ENCODE results near the gene NKX1-1.

The NKX1-1 gene

DNA sequence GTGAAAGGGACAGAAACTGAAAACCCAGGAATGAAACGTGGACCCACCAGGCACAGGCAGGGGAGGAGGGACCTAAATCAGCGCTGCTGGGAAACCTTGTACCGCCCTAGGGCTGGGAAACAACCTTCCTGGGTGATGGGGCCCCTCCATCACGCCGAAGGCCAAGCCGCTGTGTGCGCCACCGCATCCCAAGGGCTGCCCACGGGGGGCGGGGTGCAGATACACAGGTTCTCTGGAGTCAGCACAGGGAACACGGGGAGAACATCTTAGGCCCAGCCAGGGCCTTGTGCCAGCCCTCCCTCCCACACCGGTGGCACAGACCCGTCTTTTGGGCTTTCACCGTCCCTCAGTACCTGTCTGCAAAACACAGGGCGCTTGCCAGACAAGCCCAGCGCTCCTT is 46.3 kb downstream of the NKX1-1 start:
- no peak for DNase-seq (ENCODE audit: low spot score)

DNA sequence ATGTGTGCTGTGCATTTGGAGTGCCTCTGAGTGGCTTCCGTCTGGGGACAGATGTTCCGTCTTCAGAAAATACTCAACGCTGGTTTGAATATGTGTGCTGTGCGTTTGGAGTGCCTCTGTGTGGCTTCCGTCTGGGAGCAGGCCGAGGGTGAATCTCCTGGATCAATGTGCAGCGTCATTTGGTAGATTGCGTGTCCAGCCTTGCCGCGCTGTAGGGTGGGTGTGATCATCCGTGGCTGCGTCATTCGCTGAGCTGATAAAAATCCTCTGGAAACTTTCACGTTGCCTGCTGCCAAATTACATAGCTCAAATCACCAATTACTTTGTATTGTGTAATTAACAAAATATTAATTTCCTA is 47.1 kb downstream of the NKX1-1 start:
- DNase-seq (ENCODE audit: low spot score): no peak

DNA sequence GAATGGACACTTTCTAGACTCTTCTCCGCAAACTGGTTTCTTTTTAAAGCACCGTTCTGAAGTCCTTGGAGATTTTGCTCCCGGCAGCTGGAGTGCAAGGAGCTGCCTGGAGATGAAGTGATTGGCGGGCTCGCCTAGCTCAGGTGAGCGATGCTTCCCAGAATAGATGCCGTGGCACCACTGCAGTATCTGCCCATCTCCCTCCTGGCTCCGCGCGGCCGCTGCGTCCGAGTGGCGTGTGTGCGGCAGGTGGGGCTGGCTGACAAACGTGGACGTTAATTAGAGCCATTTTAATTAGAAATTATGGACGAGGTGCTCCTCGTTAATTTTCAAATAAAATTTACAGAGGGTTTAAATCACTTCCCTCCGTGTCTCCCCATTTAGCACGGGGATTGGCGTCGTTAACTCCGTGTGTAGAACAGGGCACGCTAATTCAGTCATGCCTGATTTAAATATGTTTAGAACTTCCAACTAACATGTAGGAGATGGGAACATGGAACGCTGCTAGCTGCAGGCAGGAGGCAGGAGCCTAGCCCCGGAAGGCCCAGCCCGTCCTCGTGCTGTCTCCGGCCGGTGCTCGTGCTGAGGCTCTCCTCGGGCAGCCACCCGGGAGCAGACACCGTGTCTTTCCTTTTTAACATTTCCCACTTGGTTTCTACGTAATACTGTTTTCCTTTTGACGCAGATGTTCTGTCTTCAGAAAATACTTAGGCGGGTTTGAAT is 47.7 kb downstream of the NKX1-1 start:
- DNase-seq (ENCODE audit: low spot score): no peak

DNA sequence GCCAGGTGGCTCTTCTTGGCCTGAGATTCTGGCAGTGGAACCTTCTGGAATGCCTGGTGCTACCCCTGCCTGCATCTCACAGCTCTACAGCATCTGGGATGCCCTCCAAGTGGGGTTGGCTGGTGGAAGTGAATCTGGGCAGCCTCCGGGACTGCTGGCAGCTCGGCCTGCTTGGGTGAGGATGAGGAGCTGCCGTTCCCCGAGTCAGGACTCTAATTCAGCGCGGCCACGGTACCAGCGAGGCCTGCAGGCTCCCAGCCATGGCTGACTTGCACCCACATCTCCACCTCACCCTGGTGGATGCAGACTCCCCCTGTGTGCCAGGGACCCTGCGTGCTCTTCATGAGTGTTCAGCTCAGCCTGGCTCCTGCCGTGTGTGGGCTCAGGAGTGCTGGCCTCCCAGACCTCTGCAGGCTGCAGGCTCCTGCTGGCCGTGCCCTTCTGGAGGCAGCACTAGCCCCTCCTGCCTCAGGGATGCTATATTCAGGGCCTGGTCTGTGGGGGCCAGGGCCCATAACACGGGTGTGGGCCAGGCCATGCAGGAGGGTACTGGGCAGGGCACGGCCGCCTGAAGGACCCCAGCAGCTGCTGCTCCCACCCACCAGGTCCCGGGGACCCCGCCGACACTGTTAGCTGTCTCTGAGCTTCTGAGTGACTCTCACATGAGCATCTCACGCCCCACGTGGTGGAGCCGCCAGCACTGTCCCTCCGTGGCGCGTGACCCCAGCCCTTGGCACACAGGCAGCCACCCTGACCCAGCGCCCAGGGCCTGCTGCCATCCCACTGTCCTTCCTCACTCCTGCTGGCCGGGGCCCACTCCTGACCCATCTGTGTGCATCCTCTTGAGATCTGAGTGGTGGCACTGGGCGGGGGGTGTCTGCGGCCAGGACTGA is 48.6 kb downstream of the NKX1-1 start:
- no peak for DNase-seq (ENCODE audit: low spot score)

DNA sequence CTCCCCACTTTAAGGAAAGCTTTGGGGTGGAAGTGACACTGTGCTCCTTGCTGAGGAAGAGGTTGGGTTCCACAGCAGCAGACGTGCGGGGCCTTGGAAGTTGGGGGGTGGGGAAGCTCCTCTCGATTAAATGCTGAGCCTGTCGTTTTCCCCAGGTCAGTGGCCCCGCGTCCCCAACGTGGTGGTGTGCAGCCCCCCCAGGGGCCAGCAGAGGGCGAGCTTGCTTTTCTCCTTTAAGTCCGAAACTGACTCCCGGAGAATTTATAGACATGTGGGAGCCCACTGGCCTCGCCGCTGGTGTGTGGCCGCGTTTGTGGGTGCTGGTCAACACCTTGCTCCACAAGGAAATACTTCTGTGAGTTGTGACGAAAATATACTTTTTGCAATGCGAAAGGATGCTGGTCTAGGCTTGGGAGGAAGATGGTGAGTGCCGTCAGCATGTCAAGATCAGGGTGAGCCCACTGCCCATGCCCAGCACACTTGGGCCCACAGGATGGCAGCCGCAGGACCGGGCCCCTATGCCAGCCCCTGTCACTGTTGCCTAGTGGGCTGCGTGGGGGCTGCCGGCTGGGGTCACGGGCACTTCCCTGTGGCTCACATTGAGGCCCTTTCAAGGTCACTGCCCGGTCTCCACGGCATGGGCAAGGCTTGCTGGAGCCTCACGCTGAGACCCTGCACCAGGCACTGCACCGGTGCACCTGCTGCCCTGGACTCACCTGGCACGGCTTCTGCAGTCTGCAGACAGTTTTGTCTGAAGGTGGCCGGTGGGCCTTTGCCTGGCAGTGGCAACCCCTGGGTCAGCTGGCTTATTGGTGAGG is 49.9 kb downstream of the NKX1-1 start:
- no peak for DNase-seq (ENCODE audit: low spot score)

DNA sequence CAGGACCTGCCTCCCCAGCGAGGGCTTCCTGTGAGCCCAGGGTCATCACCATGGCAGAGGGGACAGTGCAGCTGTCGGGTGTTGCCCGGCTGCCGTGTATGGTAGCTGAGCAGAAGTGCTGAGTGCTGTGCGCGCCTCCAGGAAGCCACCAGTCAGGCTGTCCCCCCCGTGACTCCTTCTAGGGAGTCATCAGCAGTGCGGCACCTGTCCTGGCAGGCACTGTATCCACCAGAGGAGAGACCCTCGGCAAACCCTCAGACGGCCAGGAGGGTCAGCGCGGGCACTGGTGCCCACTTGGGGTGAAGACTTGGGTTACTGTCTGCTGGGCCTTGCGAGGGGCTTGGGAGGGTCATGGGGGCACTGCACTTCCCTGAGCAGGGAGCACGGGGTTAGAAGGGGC is 50.9 kb downstream of the NKX1-1 start:
- no peak for DNase-seq (ENCODE audit: low spot score)

DNA sequence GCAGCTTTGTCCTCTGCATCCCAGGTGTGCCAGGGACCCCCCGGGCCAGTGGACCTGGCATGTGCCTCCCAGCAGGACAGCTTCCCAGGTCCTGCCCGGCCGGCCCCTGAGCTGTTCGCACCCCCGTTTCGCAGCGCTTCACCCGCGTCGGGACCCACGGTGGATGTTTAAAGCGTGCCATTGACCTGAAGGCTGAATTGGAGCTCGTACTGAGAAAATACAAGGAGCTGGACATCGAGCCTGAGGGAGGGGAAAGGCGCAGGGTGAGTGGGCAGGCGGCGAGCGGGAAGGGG is 51.3 kb downstream of the NKX1-1 start:
- no peak for DNase-seq (ENCODE audit: low spot score)

DNA sequence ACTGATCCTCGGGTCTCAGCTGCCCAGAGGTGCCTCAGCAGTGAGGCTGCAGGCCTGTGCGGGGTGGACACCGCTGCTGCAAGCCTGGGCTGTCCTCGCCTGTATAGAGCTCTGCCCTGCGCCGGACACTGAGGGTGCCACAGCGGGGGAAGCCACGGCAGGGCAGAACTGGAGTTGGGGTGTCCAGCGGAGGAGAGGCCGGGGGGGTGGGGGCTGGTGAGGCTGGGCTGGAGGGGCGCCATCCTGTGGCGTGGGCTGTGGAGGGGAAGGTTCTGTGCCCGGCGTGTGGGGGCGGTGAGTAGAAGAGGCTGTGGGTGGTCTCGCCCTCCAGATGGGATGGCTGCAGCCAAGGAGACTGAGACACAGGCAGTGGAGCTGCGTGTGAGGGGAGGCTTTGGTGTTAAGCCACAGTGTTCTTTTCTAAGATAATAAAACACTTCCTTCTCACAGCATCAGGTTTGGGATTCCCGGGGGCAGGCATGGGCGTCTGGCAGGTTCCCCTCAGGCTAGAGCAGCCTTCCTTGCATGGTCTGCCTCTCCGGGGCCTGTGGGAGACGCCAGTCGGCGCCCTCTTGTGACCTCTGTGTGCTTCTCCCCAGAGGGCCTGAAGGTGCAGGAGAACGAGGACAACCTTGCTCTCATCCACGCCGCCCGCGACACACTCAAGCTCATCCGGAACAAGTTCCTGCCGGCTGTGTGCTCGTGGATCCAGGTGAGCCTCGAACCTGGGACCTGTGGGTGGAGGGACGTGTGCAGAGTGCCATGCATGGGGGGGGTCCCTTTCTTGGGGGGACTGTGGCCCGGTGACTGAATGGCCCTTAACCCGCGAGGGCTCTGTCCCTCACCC is 51.9 kb downstream of the NKX1-1 start:
- no peak for DNase-seq (ENCODE audit: low spot score)

DNA sequence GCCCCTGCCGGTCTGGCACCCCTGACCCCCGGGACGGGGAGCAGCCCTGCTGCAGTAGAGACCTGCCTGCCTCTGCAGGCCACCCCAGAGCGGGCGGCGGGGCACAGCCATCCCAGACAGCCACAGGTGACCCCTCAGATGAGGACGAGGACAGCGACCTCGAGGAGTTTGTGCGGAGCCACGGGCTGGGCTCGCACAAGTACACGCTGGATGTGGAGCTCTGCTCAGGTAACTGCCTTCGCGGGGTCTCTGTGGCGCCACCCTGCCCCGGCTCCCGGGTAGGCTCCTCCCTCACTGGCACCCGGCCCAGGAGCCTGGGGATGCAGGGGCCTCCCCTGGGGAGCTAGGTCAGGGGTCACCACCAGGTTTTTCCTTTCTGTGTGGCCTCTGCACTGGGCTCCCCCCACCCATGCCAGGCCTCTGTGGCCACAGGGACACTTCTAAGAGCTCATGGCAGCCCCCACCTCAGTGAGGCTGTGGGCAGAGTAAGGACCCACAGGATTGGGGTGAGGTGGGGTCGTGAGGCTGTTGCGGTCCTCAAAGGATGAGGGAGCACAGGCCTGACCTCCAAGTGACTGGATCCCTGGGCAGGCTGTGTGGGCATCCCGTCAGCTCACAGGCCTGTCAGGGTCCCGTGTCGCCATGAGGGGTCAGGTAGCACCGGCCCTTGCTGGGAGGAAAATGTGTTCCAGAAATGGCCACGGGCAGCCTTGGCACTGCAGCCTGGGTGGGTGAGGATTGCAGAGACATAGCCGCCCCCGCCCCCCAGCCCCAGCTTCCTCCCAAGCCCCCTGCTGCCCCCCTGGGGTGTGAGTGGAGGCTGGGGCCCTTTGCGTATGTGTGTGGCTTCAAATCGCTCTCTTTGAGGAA is 52.8 kb downstream of the NKX1-1 start:
- no peak for DNase-seq (ENCODE audit: low spot score)

Measured in LoVo (cell line).